ENCODE data around the gene SLC35G4. TPM values are rescaled to one million over a fixed set of nuclear protein-coding genes. Genes with fewer than 3 reads are reported as not detected.

The SLC35G4 gene
- total and polyA plus RNA-seq, 2 of the 13 experiments (the other 11 are each of a cell fraction or from before 2014, with no cell fraction given), result not detected

GRCh38 chr18:11654736-11655605, 45.6 kb downstream of the SLC35G4 start:
- WGBS (ENCODE audit: low lambda C conversion rate), result 22% methylated on average over 22 of the region's 32 CpGs
- peaks cover 6 to 36% of the 10 kb centered on the region in 2 experiments; a peak in 4 of 5 replicates for H3K27me3 ChIP-seq (ENCODE audit: control insufficient read depth in 1 of 2, insufficient read depth in 2 of 2, low read length in 2 of 2)
- POLR2A ChIA-PET, result no interaction called here

More at GRCh38 chr18:11654736-11655605, 45.6 kb downstream of the SLC35G4 start:
- BruUV-seq (replicated peaks), result no TSS peak
- ATAC-seq (peak; percentile 85), FAIRE-seq (no peak), DNase-seq (ENCODE audit: low spot score) (no peak)
- Histone ChIP-seq H3K27ac (ENCODE audit: extremely low read length, insufficient read depth, low read length) (no peak overlapping the region), H4K20me1 (ENCODE audit: insufficient read depth, low read length) (no peaks in the 10 kb centered on the region), H3K4me1 (ENCODE audit: insufficient read depth, low read length) (no peaks in the 10 kb centered on the region), H3K79me2 (ENCODE audit: insufficient read depth, low read length) (no peaks in the 10 kb centered on the region), H3K4me3 (replicated peaks in 1 of 3; ENCODE audit: insufficient read depth in 1 of 3, low read depth in 2 of 3, low read length in 3 of 3) (no peak overlapping the region), H3K36me3 (replicated peaks in 1 of 2; ENCODE audit: control insufficient read depth in 1 of 2, insufficient read depth in 2 of 2, low read length in 2 of 2) (no peaks in the 10 kb centered on the region), H2AFZ (ENCODE audit: low read length) (no peak overlapping the region), H3K4me2 (ENCODE audit: low read depth, low read length) (no peak overlapping the region), H3K9me3 (ENCODE audit: low read length) (no peaks in the 10 kb centered on the region), H3K9ac (ENCODE audit: insufficient read depth, low read depth, low read length) (no peak overlapping the region)
- TF ChIP-seq ZNF577 (CRISPR knock-in tag; IDR thresholded peaks at IDR 0.05; ENCODE audit: borderline replicate concordance, low read depth) (no peak), ZBTB43 (CRISPR knock-in tag; conservative IDR thresholded peaks at IDR 0.05) (no peak), HNF4A (CRISPR knock-in tag; IDR thresholded peaks at IDR 0.05) (no peak), XRCC5 (optimal IDR thresholded peaks at IDR 0.05; ENCODE audit: low read length) (peak; percentile 47), ZBTB25 (CRISPR knock-in tag; IDR thresholded peaks at IDR 0.05) (no peak), EZH2 (conservative IDR thresholded peaks at IDR 0.05; ENCODE audit: low read depth, low read length) (peak; percentile 62), STAG1 (CRISPR knock-in tag; IDR thresholded peaks at IDR 0.05) (peak; percentile 80), KDM2A (CRISPR knock-in tag; IDR thresholded peaks at IDR 0.05; ENCODE audit: borderline replicate concordance, low read depth) (0 out of 2 replicates have a peak, but pooled peaks have one; percentile 34), RAD21 (CRISPR knock-in tag; IDR thresholded peaks at IDR 0.05) (peak; percentile 60), DMTF1 (CRISPR knock-in tag; IDR thresholded peaks at IDR 0.05) (no peak), HIVEP1 (CRISPR knock-in tag; IDR thresholded peaks at IDR 0.05) (no peak), MXD1 (CRISPR knock-in tag; IDR thresholded peaks at IDR 0.05) (no peak), POLR2AphosphoS2 (IDR thresholded peaks at IDR 0.05; ENCODE audit: low read depth, low read length) (no peak)
- TF ChIP-seq, protein P1, sequence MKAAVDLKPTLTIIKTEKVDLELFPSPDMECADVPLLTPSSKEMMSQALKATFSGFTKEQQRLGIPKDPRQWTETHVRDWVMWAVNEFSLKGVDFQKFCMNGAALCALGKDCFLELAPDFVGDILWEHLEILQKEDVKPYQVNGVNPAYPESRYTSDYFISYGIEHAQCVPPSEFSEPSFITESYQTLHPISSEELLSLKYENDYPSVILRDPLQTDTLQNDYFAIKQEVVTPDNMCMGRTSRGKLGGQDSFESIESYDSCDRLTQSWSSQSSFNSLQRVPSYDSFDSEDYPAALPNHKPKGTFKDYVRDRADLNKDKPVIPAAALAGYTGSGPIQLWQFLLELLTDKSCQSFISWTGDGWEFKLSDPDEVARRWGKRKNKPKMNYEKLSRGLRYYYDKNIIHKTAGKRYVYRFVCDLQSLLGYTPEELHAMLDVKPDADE (CRISPR knock-in tag; IDR thresholded peaks at IDR 0.05), result no peak
- TF ChIP-seq, protein P2, sequence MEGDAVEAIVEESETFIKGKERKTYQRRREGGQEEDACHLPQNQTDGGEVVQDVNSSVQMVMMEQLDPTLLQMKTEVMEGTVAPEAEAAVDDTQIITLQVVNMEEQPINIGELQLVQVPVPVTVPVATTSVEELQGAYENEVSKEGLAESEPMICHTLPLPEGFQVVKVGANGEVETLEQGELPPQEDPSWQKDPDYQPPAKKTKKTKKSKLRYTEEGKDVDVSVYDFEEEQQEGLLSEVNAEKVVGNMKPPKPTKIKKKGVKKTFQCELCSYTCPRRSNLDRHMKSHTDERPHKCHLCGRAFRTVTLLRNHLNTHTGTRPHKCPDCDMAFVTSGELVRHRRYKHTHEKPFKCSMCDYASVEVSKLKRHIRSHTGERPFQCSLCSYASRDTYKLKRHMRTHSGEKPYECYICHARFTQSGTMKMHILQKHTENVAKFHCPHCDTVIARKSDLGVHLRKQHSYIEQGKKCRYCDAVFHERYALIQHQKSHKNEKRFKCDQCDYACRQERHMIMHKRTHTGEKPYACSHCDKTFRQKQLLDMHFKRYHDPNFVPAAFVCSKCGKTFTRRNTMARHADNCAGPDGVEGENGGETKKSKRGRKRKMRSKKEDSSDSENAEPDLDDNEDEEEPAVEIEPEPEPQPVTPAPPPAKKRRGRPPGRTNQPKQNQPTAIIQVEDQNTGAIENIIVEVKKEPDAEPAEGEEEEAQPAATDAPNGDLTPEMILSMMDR (CRISPR knock-in tag; IDR thresholded peaks at IDR 0.05), result peak; percentile 73
- in situ Hi-C loops (cut with HindIII; ENCODE audit: extremely low pct_ligation_motif_present, low pct_unique_long_range_greater_than_20kb) (loop anchor here (10.0 kb wide), 2 partner anchors 70 to 390 kb away; no protein-coding TSS in a partner anchor), intact Hi-C loops (cut with micrococcal nuclease; ENCODE audit: unreplicated experiment) (loop anchor here (10.0 kb wide), 1 partner anchor 90 kb away; no protein-coding TSS in a partner anchor)
- CTCF ChIA-PET (ENCODE audit: low intra/inter-chr PET ratio, low total read pairs), result interaction anchor here (0.9 to 1.1 kb wide), 3 partner anchors 73 to 384 kb away, joined by 3 to 6 read pairs (median 4); no protein-coding TSS in a partner anchor

All from HepG2 (cell line).